Prostate gland (tissue), 2 donors: ENCODE measurements around the gene SKIC8. TPM values are rescaled to one million over a fixed set of nuclear protein-coding genes. Genes with fewer than 3 reads are reported as not detected.

Experiments used
- DNase-seq: peaks from one replicate; pipeline ENCODE4 v3.0.0-alpha.2; 2019; ENCODE audit warnings: low spot score
- H3K27ac ChIP-seq, 2 donors: fragments of 200-600 bp; sonication (generic); 2 replicates each; pipeline ENCODE4 v1.5.1; 2017 to 2019
- H3K27me3 ChIP-seq: fragments of 200-600 bp; sonication (generic); replicated peaks from 2 replicates; pipeline ENCODE4 v1.5.1; 2019; ENCODE audit not compliant: insufficient read depth
- H3K36me3 ChIP-seq, 2 donors: fragments of 200-600 bp; sonication (generic); 1 replicate in 1 of 2; 2 replicates in 1 of 2; pipeline versions ENCODE4 v1.5.1 to v1.8.1; 2017 to 2019
- H3K4me1 ChIP-seq: fragments of 200-600 bp; sonication (generic); replicated peaks from 2 replicates; pipeline ENCODE4 v1.5.1; 2019
- H3K4me3 ChIP-seq, 2 donors: fragments of 200-600 bp; sonication (generic); 2 replicates each; pipeline ENCODE4 v1.5.1; 2017 to 2019
- H3K9me3 ChIP-seq: fragments of 200-600 bp; sonication (generic); 2 replicates; pipeline ENCODE4 v1.5.1; 2017
- CTCF ChIP-seq, 4 experiments: fragments of 200-600 bp in 2 of 4; fragments of 450-650 bp in 2 of 4; sonication (generic) in 2 of 4; IDR thresholded peaks; 1 replicate in 3 of 4; 2 replicates in 1 of 4; pipeline ENCODE4 v1.5.1; 2016 to 2019; ENCODE audit warnings: antibody characterized with exemption in 4 of 4, mild to moderate bottlenecking in 2 of 4, moderate library complexity in 2 of 4
- POLR2A ChIP-seq: fragments of 450-650 bp; IDR thresholded peaks from one replicate; pipeline ENCODE4 v1.6.1; 2016; ENCODE audit warnings: antibody characterized with exemption, mild to moderate bottlenecking
- POLR2AphosphoS5 ChIP-seq: sonication (generic); formaldehyde crosslinking; IDR thresholded peaks from one replicate; pipeline ENCODE4 v1.6.1; 2017; ENCODE audit warnings: antibody characterized with exemption
- WGBS: methylation state at CpG from one replicate; pipeline ENCODE4 v1.1.5; 2018; 5-methylcytosine and 5-hydroxymethylcytosine counted together
- intact Hi-C: fragments of 100-400 bp; cut with DNase I; formaldehyde crosslinking; loops from one replicate; pipeline ENCODE4 v1.14.2; 2022
- total RNA-seq, 2 donors: library from RNA; depleted of rRNA; stranded (reverse); fragments of >200 nt; gene quantifications; one replicate each; pipeline ENCODE4 v1.1.0, GENCODE V29; 2016

The SKIC8 gene
- total RNA-seq, 2 donors from 2014 or later = 58.1 to 109 TPM

- H3K4me3 ChIP-seq = no peak overlapping the region
- intact Hi-C loops = no loop called here
- H3K27me3 ChIP-seq = no peaks in the 10 kb centered on the region
- H3K36me3 ChIP-seq = no peaks in the 10 kb centered on the region
- WGBS = 58% methylated on average over 2 of the region's 2 CpGs
- no peaks in the 10 kb centered on the region for H3K9me3 ChIP-seq
- DNase-seq = no peak
- TF ChIP-seq CTCF (IDR thresholded peaks at IDR 0.05) = no peak
- no peaks in the 10 kb centered on the region for H3K4me1 ChIP-seq
- peak overlapping the region in 1 of 2 donors; percentile 26 for H3K27ac ChIP-seq
These were observed 38.9 kb downstream of the SKIC8 start for GRCh38 chr15:78260489-78260888.

- Histone ChIP-seq H3K36me3 (no peaks in the 10 kb centered on the region), H3K4me3 (no peak overlapping the region), H3K27ac (no peak overlapping the region), H3K27me3 (no peaks in the 10 kb centered on the region), H3K9me3 (no peaks in the 10 kb centered on the region), H3K4me1 (no peaks in the 10 kb centered on the region)
- WGBS = 58% methylated on average over 3 of the region's 3 CpGs
- intact Hi-C loops = no loop called here
- DNase-seq = no peak
- TF ChIP-seq POLR2AphosphoS5 (no peak), CTCF (IDR thresholded peaks at IDR 0.05) (no peak), POLR2A (no peak)
These were observed 40.2 kb downstream of the SKIC8 start for GRCh38 chr15:78259232-78259631.

- no peak overlapping the region for H3K27ac ChIP-seq
- H3K4me3 ChIP-seq = no peak overlapping the region
- H3K4me1 ChIP-seq = no peaks in the 10 kb centered on the region
- DNase-seq = no peak
- WGBS = 57% methylated on average over 3 of the region's 3 CpGs
- intact Hi-C loops = no loop called here
- TF ChIP-seq CTCF (IDR thresholded peaks at IDR 0.05) (no peak), POLR2A (no peak), POLR2AphosphoS5 (no peak)
- H3K9me3 ChIP-seq = no peaks in the 10 kb centered on the region
- H3K36me3 ChIP-seq = no peaks in the 10 kb centered on the region
- no peaks in the 10 kb centered on the region for H3K27me3 ChIP-seq
These were observed 41.7 kb downstream of the SKIC8 start for GRCh38 chr15:78257681-78258080.

- no peak for TF ChIP-seq POLR2A
- no peak for TF ChIP-seq CTCF (IDR thresholded peaks at IDR 0.05)
- TF ChIP-seq POLR2AphosphoS5 = no peak
- Histone ChIP-seq H3K36me3 (no peaks in the 10 kb centered on the region), H3K27ac (no peak overlapping the region), H3K4me1 (no peaks in the 10 kb centered on the region), H3K9me3 (no peaks in the 10 kb centered on the region), H3K4me3 (no peak overlapping the region), H3K27me3 (no peaks in the 10 kb centered on the region)
- no peak for DNase-seq
- intact Hi-C loops = no loop called here
- WGBS = 88% methylated on average over 3 of the region's 3 CpGs
These were observed 43.4 kb downstream of the SKIC8 start for GRCh38 chr15:78256044-78256437.

- DNase-seq = no peak
- no peak overlapping the region for H3K27ac ChIP-seq
- WGBS = 92% methylated on average over 1 of the region's 1 CpG
- no peaks in the 10 kb centered on the region for H3K27me3 ChIP-seq
- intact Hi-C loops = no loop called here
- H3K9me3 ChIP-seq = no peaks in the 10 kb centered on the region
- no peaks in the 10 kb centered on the region for H3K36me3 ChIP-seq
- TF ChIP-seq CTCF (IDR thresholded peaks at IDR 0.05) = no peak
- no peak for TF ChIP-seq POLR2AphosphoS5
- TF ChIP-seq POLR2A = no peak
- H3K4me3 ChIP-seq = no peak overlapping the region
- H3K4me1 ChIP-seq = no peaks in the 10 kb centered on the region
These were observed 43.9 kb downstream of the SKIC8 start for GRCh38 chr15:78255421-78256043.
